HUDEP-2 (cell line): ENCODE results near the gene CDHR5.

Source experiments
- DNase-seq, 76 experiments: peaks; one replicate each; lab custom pipeline; 2025; ENCODE audit not compliant: unreplicated experiment in 76 of 76; lab: John Stamatoyannopoulos, UW

The CDHR5 gene

DNA sequence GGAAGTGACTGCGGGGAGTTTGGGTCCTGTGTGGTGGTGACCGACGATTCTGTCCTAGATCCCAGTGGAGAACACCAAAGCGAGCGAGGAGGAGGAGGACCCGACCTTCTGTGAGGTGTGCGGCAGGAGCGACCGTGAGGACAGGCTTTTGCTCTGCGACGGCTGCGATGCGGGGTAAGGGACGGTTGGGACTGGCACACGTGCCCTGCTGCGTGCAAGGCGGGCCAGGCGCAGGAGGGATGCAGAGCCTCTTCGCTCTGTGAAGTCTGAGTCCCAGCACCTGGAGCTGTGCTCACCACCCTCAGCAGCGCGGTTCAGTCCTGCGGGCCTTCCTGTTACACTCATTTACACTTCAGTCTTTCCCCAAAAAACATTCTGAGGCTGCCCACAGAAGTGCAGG, 32.3 kb downstream of the CDHR5 start:
- DNase-seq: no peak

DNA sequence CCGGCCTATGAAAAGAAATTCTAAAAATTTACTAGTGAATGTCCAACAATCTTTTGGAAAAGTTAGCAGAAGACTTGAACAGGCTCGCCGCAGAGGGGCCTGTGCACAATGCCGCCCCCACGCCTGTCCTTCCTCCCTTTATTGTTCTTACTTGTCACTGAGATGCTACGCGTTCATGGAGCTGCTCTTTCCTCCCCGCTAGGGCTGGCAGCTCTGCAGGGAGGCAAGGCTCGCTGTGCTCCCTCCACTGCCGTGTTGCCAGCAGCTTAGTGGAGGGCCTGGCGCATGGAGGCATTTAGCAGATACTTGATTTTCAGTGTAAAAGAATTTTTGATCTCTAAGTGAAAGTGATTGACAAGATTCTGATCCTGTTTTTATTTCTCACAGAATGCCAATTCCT, 33.8 kb downstream of the CDHR5 start:
- no peak for DNase-seq

DNA sequence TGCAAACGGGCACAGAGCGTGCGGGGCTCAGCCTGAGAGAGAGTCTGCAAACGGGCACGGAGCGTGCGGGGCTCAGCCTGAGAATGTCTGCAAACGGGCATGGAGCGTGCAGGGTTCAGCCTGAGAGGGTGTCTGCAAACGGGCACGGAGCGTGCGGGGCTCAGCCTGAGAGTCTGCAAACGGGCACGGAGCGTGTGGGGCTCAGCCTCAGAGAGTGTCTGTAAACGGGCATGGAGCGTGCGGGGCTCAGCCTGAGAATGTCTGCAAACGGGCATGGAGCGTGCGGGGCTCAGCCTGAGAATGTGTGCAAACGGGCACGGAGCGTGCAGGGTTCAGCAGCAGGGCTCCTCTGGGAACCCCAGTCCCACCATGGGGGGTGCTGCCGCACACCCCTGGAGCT, 35.0 kb downstream of the CDHR5 start:
- no peak for DNase-seq

DNA sequence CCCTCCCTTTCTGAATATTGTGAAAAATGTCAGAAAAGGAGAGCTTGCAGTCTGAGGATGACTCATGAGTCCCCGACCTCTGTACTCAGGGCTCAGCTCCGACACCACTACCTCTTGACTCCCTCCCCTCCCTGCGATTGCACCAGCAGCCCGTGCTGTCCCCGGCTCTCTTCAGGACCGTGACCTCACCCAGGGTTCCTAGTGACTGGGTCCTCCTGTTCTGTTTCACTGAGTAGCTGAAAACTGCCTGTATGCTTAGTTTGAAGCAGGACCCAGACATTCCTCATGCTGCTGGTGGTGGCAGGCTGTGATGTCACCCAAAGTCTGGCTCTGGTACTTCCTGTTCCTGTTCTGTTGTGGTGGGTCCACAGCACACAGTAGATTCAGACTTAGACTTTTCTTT, 36.8 kb downstream of the CDHR5 start:
- DNase-seq: no peak

DNA sequence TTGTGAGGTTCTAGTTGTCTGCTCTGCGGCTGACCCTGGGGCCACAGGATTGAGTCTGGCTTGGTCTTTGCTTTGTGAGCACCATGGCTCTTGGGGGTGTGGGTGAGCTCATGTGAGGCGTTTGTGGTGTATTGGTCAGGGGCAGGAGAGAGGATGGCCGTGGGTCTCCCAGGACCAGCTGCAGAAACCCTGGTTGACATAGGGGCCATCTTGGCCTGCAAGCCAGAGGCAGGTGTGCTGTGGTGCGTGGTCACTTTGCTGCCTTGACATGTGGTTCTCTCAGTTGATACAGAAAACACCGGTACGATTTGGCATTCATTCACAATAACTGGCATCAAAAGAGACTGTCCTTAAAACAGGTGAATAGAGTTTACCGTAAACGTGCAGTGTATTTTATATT, 37.2 kb downstream of the CDHR5 start:
- no peak for DNase-seq

DNA sequence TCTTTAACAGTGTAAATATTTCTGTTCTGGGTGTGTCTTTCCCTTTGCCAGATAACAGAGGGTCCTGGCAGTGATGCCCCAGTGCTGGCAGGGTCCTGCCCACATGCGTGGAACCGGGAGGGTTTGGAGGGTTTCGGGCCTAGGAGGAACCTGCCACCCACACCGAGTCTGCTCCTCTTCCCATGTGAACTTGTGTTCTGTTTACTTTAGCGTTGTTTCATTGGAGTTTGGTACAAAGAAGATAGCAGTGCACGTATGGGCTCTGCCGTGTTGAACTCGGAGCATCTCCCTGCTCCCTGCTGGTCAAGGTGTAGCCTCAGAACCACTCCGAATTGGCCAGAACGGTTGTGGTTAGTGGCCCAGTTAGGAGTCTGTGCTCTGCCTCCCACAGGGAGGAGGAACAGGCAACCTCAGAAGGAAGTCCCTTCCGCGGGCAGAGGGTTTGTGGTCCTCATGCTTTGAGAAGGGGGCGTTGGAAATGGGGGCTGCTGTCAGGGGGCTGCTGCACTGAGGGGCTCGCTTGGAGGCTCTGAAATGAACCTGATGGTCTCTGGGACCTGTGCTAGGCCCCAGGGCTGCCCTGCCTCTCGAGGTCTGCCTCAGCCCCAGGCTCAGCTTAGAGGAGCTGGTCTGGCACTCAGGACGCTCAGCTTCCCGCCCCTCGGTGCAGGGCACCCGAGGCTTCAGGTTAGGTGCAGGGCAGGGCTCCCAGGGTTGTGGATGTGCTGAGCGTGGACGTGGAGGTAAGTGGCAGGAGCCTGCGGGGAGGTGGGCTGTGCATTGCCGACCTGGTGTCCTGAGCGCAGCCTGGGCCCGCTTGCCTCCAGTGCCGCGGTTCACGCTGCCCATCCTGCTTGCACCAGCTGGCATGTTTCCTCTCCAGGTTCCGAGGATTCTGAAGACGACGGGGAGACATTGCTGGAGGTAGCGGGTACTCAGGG, 38.1 kb downstream of the CDHR5 start:
- DNase-seq: no peak

DNA sequence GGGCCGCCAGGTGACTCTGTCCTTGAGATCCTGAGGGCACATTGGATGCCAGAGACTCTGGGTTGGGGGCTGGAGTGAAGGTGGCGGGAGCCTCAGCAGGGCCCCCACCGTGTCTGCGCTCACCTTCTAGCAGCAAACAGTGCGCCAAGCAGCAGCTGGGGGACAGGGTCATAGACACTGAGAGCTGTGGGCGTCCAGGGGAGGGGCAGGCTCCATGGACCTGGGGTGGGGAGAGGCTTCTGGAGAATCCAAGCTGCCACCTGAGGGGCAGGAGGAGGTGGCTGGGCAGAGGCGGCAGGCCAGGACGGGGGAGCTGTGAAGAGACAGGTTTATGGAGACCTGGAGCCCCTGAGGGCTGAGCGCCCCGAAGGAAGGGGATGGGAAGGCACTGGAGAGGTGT, 40.5 kb downstream of the CDHR5 start:
- DNase-seq: no peak

DNA sequence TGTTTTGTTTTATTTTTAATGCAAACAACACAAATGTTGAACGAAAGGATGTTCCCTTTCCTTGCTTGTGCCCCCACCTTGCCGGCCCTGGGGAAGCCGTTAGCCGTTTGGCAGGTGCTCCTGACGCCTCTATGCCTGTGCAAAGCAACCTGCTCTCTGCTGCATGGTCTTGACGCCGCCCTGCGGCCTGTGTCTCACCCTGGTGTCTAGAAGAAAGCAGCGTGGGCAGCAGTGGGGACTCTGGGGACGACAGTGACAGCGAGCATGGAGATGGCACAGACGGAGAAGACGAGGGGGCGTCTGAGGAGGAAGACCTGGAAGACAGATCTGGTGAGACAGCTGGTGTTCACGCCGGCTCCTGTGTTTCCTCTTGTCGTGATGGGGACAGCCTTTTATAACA, 43.0 kb downstream of the CDHR5 start:
- DNase-seq: no peak

DNA sequence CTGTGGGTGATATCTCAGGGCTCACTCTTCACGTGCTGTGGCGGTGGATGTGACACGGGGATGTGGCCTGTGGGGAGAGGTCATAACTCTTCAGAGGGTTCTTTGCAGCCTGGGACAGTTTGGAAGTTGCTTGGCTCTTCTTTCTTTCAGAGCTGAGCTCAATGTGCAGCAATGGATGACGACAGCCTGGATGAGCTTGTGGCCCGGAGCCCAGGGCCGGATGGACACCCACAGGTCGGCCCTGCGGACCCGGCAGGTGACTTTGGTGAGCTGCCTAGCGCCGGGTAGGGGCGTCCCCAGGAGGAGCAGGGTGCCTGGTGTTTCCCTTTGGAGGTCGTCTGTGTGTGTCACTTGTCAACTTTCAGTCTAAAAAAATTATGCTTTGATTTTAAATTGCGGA, 43.4 kb downstream of the CDHR5 start:
- DNase-seq: no peak

DNA sequence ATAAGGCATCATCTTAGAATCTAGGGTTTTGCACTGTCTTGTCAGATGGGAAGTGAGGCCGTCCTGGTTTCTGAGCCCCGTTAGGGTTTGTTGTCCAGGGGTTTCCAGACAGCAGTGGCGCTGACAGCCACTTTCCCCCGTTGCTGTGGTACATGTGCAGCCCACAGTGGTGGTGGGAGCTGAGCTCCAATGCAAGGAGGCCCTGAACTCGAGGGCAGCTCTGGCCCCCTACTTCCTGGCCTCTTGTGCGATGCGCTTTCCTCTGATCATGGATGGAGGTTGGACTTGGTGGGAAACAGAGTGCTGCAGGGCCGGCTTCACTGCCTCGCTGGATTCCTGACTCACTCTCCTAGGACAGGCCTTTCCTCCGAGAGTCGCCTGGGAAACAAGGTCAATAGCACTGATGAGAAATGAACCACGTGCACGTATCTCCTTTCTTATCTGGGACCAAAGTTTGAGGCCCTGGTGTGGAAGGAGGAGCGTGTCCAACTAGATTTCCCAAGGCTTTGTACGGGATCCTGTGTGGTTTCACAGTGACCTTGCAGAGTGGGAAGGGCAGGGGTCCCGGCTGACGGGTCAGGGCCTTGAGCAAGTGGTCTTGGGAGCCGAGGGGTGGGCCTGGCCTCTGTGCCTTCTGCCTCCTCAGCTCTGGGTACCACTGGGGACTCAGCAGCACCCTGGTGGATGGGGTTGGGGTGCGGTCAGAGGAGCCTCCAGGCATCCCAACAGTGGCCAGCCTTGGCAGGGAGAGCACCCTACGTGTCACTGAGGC, 44.7 kb downstream of the CDHR5 start:
- DNase-seq: no peak

DNA sequence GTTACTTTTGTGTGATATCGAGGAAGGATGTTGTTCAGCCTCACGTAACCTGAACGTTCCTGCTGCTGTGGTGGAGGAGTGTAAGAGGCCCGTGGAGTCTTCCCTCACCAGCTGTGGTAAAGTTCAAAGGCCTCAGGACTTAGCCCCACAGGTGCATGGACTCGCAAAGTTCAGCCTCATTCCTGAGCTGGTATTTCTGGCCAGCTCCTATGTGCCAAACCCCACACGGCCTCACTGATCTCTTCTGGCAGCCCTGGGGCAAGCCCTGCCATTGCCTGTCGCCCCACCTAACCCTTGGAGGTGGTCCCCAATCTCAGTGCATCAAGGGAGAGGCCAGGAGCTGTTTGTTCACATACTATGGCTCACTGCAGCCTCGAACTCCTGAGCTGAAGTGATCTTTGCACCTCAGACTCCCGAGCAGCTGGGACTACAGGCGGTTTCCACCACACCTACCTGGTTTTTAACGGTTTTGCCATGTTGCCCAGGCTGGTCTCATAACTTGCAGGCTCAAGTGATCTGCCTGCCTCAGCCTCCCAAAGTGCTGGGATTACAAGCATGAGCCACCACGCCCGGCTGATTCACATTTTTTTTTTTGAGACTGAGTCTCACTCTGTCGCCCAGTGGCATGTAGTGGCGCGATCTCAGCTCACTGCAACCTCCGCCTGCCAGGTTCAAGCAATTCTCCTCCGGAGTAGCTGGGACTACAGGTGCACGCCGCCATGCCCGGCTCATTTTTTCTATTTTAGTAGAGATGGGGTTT, 46.3 kb downstream of the CDHR5 start:
- DNase-seq: peak in 3 of 76 experiments; percentile 8 to 22 (median 9)

DNA sequence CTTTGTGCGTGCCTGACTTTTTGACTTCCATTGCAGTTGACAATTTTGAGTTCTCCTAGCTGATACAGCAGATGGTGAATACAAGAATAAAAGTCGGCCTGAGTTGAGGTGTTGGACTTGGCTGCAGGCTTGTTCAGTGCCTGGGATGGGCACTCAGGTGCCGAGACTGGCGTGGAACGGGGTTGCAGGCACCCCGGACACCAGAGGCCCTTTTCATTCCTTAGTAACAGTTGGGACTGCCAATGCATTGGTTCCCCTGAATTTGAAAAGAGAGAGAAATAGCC, 47.2 kb downstream of the CDHR5 start:
- no peak for DNase-seq

DNA sequence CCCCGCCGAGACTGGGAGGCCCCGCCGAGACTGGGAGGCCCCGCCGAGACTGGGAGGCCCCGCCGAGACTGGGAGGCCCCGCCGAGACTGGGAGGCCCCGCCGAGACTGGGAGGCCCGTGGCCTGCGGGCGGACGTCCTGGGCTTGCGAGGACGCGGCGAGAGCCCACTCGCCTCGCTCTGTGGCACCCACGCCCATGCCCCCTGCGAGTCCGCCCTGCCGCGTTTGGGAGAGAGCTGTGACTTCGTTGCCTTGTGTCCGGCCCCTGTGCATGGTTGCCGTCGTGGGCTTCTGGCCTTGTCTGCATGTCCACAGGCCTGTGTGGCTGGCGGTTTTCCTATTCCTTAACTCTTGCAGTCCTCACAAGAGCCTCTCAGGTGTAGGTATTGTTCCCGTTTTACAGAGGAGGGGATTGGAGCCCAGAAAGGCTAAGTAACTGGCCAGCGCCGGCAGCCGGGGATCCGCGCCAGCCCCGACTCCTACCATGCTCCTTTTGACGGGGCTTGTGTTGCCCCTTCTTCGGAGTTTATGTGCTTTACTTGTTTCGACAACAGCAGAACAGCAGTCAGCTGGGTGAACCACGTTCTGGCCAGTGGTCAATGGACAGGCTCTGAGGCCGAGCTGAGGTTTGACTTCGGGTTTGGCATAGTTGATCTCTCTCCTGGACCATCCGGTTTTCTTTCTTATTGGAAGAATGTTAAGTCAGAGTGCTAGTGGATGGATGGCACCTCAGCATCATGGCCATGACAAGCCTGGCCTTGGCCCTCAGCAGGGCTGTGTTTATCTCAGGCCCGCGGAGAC, 47.7 kb downstream of the CDHR5 start:
- no peak for DNase-seq

DNA sequence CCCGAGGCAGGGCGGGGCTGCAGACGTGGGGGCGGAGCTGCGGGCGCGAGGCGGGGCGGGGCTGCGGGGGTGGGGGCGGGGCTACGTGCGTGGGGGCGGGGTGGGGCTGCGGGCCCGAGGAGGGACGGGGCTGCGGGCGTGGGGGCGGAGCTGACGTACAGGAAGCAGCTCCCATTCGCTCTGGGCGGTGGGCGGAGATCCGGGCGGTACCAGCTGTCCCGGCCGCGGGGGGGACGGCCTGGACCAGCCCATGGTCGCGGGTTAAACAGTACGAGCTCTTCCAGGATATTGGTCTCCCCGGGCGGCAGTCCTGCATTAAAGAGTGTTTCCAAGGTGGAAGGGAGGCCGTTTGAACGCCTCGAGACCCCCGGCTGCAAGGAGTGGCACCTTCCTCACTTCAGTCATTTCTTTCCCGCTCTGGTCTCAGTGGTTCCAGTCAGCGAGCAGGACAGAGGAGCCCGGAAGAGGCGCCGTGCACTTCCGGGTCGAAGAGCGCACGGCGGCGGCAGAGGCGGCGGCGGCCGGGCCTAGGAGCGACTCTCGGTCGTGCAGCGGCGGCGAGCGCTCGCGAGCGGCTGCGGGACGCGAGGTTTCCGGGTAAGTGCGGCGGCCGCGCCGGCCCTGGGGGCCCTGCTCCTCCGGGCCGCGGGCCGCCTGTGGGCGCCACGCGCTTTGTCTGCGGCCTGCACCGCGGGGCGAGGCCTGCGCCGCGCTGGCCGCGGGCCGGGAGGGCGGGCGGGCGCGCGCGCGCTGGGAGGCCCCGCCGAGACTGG, 48.6 kb downstream of the CDHR5 start, which contains the start of gene PHRF1:
Gene PHRF1 (plus strand): TSS at position 475 of the 773 bp plus-strand sequence. CDS start 5,043 bp downstream, outside the sequence.
- DNase-seq: peak; percentile 13 to 97 (median 89)

DNA sequence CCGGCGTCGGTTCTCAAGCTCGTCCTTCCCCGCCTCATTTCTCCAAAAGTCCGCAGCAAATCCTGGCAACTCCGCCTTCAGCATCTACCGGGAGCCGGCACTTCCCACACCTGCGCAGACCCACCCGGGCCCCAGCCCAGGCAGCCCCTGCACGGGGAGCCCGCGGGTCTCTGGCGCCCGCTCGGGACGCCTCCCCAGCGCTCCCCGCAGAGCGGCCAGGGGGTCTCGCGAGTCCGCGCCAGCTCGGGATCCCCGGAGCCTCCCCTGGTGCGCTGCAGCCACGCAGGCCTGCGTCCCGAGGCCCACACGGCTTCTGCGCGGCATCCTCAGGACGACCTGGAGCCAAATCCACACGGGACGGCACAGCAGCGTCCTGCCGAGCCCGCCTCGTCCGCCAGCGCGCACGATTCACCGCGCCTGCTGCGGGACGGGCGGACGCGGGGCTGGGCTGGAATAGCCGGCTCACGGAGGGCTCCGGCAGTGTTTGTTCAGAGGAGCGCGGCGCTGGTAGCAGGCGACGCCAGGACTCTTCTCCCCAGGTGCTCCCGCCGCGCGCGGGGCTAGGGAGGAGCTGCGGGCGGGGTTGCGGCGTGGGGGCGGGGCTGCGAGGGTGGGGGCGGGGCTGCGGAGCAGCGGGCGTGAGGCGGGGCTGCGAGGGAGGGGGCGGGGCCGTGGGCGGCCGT, 49.3 kb downstream of the CDHR5 start:
- peak in 4 of 76 experiments; percentile 26 to 66 (median 45) for DNase-seq

DNA sequence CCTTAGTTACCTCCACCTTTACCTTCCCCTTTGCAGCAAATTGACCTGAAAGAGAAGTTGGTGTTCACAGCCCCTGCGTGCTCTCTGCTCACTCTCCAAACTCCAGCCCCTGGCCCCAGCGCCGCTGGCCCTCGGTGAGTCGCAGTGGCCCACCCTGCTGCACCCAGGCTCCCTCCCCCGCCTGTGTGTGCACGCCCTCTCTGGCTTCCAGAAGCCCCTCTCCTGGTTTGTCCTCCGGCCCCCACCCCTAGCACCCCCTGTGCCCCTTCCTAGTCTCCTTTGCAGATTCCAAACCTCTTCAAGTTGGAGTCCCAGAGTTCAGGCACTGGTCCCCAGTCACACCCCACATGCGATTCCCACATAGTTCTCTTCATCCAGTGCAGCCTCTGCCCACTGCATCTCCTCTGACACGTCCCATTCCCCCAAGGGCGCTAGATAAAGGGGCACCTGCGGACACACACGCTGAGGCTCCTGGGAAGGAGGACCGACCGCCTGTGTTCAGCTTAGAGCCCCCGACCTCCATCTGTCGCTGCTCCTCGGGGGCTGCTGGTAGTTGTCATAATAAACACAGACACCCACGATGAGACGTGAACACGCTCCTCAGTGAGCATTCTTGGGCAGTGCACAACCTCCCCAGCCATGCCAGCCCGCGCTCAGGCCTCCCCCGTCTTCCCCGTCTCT, 50.0 kb downstream of the CDHR5 start:
- DNase-seq: no peak

DNA sequence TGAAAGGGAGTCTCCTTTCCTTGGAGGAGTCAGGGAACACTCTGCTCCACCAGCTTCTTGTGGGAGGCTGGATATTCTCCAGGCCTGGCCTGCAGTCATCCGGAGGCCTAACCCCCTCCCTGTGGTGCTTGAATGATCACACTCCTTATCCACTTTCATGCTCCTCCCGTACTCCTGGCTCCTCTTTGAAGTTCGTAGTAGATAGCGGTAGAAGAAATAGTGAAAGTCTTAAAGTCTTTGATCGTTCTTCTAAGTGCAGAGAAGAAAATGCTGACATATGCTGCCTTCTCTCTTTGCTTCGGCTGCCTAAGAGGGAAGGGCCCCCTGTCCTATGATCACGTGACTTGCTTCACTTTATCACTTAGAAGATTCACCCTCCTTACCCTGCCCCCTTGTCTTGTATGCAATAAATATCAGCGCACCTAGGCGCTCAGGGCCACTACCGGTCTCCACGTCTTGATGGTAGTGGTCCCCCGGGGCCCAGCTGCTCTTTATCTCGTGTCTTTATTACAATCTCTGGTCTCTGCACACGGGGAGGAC, 50.7 kb downstream of the CDHR5 start:
- DNase-seq: peak in 1 of 76 experiments; percentile 16

DNA sequence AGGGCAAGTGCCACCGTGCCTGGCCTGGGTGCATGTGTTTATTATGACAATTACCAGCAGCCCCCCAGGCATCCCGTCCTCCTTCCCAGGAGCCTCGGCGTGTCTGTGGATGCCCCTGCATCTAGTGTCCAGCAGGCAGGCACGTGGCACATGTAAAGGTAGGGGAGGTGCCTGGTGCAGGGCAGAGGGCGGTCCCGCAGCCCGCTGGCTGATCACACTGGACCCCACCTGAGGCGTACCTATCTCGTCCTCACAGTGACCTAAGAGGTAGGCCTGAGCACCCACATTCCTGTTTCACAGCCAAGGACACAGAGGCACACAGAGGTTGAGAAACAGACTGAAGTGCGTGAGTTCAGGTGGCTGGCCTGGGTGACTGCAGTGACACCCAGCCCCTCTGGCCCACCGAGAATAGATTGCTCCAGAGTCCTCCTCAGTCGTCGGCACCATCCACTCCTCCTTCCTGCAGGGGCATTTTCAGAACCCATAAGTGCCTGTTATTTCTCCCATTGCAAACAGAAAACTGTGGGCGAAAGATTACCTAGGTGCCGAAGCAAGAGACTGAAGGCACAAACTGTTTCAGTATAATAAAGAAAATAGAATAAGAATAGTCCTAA, 51.5 kb downstream of the CDHR5 start:
- no peak for DNase-seq
